Fibroblast of skin of scalp (primary cell): ENCODE results near the gene PCDHA11.
"Not testable (repeated sequence)": the region's sequence is repeated elsewhere in the genome, so short reads cannot be mapped to it uniquely, and the experiment has no call there.

Experiments
- DNase-seq: peaks from one replicate; pipeline ENCODE4 v3.0.0-alpha.2; 2013

The PCDHA11 gene

GRCh38 chr5:140848139-140849102 is 20.3 kb upstream of the PCDHA11 start, which contains the start of gene PCDHA9:
Gene PCDHA9, plus strand, starts transcription at chr5:140848382. Its CDS starts 114 bp downstream, at chr5:140848496.
- DNase-seq, result peak; percentile 13

GRCh38 chr5:140849831-140850634 is 18.7 kb upstream of the PCDHA11 start:
- DNase-seq, result not testable (repeated sequence)

- DNase-seq, result peak; percentile 4
These were observed 12.7 kb upstream of the PCDHA11 start, which contains the start of gene PCDHA10 for GRCh38 chr5:140855772-140856674. Gene PCDHA10, plus strand, starts transcription at chr5:140855897. Its CDS starts 152 bp downstream, at chr5:140856049.

- no peak for DNase-seq
These were observed 11.4 kb upstream of the PCDHA11 start for GRCh38 chr5:140857177-140857986.

- DNase-seq, result no peak
These were observed 10.8 kb upstream of the PCDHA11 start for GRCh38 chr5:140857987-140858240.

- DNase-seq, result no peak
These were observed 6.1 kb upstream of the PCDHA11 start for GRCh38 chr5:140862441-140863295.

- DNase-seq, result no peak
These were observed 764 bp downstream of the PCDHA11 start for GRCh38 chr5:140869555-140869886.

- DNase-seq, result no peak
These were observed 1.8 kb downstream of the PCDHA11 start for GRCh38 chr5:140870221-140871201.

- no peak for DNase-seq
These were observed 6.6 kb downstream of the PCDHA11 start, which contains the start of gene PCDHA12 for GRCh38 chr5:140875085-140876065. Gene PCDHA12, plus strand, starts transcription at chr5:140875308. Its CDS starts 165 bp downstream, at chr5:140875473.

GRCh38 chr5:140876541-140877261 is 7.9 kb downstream of the PCDHA11 start:
- DNase-seq, result not testable (repeated sequence)

GRCh38 chr5:140877262-140877581 is 8.5 kb downstream of the PCDHA11 start:
- DNase-seq, result no peak

GRCh38 chr5:140881889-140882590 is 13.3 kb downstream of the PCDHA11 start, which contains the start of gene PCDHA13:
Gene PCDHA13, plus strand, starts transcription at chr5:140882124. Its CDS starts 145 bp downstream, at chr5:140882269.
- no peak for DNase-seq

GRCh38 chr5:140882591-140882899 is 13.8 kb downstream of the PCDHA11 start:
- DNase-seq, result peak; percentile 5

- no peak for DNase-seq
These were observed 14.6 kb downstream of the PCDHA11 start for GRCh38 chr5:140883373-140883772.

GRCh38 chr5:140883927-140884697 is 15.4 kb downstream of the PCDHA11 start:
- no peak for DNase-seq

GRCh38 chr5:140916325-140916724 is 47.6 kb downstream of the PCDHA11 start:
- no peak for DNase-seq
